ENCODE measurements around the gene LAMA2.

Gene LAMA2

DNA sequence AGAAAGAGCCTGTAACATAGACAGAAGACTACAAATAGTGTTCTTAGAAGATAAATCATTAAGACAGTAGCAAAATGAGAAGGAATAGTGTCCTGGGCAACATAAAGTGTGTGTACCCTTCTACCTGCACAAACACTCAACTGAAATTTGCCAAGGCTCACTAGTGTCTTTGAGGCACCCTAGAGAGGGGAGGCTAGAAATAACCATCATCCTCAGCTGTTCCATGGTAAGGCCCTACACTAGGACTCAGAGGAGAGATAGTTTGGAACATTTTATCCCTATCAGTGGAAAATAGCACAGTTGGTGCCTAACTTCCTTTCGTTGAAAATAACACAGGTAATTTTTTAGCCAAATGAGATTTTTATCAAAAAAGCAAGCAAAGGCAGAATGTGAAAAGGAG, 230.7 kb downstream of the LAMA2 start:
- no CpG with 5 or more reads among the region's 1 CpG for WGBS (ENCODE audit: insufficient coverage, insufficient read length)
- DNase-seq (ENCODE audit: low read depth, low spot score): no peak
- no peaks in the 10 kb centered on the region for H3K4me1 ChIP-seq (ENCODE audit: control insufficient read depth, insufficient read depth, low read length)
- no peaks in the 10 kb centered on the region for H3K36me3 ChIP-seq (ENCODE audit: control insufficient read depth, insufficient read depth, low read length)
- H3K9me3 ChIP-seq (ENCODE audit: control insufficient read depth, insufficient read depth, low read length): no peaks in the 10 kb centered on the region
- H3K4me3 ChIP-seq (ENCODE audit: low read length): no peak overlapping the region
- no peak overlapping the region for H3K27ac ChIP-seq (ENCODE audit: low read length)
- no peaks in the 10 kb centered on the region for H3K27me3 ChIP-seq (ENCODE audit: control insufficient read depth, insufficient read depth, low read length)

DNA sequence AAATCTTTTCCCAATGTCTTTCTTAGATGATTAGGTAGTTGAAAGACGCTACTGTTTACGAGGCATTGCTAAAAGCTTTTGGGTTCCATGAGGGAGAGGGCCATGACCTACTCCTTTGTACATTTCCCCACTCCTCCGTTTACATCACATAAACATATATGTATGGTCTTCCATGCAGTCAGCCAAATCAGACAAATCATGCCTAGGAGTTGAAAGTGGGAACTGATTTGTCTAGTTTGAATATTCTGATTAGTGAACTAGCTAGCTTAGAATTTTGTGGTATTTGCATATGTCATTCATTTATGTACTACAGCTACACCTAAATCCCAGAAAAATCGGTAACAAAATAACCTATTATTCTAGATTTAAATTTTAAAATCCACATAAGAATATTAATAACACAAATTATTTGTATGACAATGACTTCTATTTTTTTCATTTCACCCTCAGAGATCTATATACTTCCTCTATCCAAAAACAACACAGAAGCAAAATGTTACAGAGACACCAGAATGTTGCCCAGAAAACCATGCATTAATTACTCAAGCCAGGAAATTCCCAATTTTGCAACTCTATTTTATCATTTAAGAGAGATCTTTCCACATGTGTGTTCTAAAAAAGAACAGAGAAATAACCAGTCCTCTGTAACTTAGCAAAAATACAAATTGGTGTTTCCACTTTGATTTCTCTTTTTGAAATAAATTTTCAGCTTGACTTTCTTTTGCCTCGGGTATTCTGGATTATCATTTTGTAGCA, 231.9 kb downstream of the LAMA2 start:
- no CpG with 5 or more reads among the region's 5 CpGs for WGBS (ENCODE audit: insufficient coverage, insufficient read length)

DNA sequence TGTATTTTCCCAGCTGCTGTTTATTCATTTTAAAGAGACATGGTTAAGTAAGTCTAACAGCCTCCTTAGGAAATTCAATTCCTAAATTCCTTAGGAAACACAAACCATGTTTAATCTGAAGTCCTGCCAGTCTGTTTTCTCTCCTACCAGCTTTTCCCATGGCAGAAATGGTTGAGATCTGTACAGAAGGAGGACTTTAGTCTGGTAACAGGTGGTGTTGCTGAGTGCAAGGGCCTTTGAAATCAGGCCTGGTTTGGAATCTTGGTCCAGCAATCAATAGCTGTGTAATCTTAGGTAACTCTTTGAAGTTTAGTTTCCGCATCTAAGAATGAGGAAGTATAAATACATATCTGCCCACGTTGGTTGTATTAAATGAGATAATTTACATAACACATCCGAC, 232.5 kb downstream of the LAMA2 start:
- WGBS (ENCODE audit: insufficient coverage, insufficient read length): no CpG with 5 or more reads among the region's 3 CpGs
- no peak overlapping the region for H3K4me3 ChIP-seq (ENCODE audit: low read length)
- no peaks in the 10 kb centered on the region for H3K9me3 ChIP-seq (ENCODE audit: control insufficient read depth, insufficient read depth, low read length)
- DNase-seq (ENCODE audit: low read depth, low spot score): no peak
- H3K4me1 ChIP-seq (ENCODE audit: control insufficient read depth, insufficient read depth, low read length): no peaks in the 10 kb centered on the region
- no peaks in the 10 kb centered on the region for H3K36me3 ChIP-seq (ENCODE audit: control insufficient read depth, insufficient read depth, low read length)
- H3K27me3 ChIP-seq (ENCODE audit: control insufficient read depth, insufficient read depth, low read length): no peaks in the 10 kb centered on the region
- H3K27ac ChIP-seq (ENCODE audit: low read length): no peak overlapping the region

More for the DNA sequence above, 231.9 kb downstream of the LAMA2 start:
- H3K4me1 ChIP-seq (ENCODE audit: control insufficient read depth, insufficient read depth, low read length): no peaks in the 10 kb centered on the region
- H3K27me3 ChIP-seq (ENCODE audit: control insufficient read depth, insufficient read depth, low read length): no peaks in the 10 kb centered on the region
- DNase-seq (ENCODE audit: low read depth, low spot score): no peak
- no peak overlapping the region for H3K4me3 ChIP-seq (ENCODE audit: low read length)
- H3K27ac ChIP-seq (ENCODE audit: low read length): no peak overlapping the region
- no peaks in the 10 kb centered on the region for H3K36me3 ChIP-seq (ENCODE audit: control insufficient read depth, insufficient read depth, low read length)
- no peaks in the 10 kb centered on the region for H3K9me3 ChIP-seq (ENCODE audit: control insufficient read depth, insufficient read depth, low read length)

DNA sequence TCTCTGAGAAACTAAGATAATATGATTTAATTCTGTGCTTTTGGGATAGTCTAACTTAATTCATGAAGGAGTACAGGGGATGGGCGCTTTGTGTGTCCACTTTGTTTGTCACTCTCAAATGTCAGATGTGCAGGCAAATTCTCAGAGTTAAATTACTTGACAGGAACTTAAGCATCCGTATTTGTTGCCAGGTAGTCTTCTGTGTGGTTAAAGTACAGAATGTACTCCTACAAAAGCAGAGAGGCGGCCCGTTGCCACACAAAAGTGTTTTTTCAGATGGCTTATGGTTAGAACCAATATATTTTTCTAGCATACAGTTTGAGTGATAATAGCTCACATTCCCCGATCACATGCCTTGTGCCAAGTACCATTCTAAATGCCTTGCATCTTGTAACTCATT, 234.4 kb downstream of the LAMA2 start:
- no peak for DNase-seq (ENCODE audit: low read depth, low spot score)

DNA sequence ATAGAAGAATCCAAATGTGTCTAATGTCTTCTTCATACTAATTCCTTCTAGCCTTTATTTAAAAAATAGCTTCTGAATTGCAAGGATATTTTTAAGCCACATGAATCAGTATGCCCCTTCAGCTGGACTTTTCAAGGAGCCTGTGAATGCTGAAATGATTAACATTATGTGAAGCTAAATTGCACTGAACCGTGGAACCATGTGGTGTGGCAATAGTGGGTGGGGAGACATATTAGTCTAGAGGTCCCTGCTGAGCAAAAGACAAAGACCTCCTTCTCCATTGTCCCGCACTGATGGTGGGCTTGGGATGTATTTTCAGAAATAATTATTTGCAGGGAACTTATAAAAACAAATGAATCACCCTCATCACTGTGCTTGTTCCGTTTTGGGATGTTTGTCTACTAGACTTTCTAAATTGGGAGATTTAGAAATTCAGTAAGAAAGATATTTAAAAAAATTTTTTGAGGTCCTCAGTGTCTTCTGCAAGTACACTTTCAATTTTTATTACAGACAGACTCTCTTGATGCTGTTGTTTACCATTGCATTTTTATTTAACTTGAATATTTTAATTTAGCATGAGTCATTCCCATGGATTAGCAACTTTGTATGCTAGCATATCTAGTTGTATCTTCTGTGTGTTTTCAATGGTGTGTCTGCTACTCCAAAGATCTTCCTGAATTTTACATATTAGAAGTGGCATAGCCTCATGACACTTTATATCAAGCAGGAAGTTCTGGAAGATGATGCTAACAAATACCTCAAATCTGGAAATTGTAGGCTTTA, 238.1 kb downstream of the LAMA2 start:
- Histone ChIP-seq H3K27me3 (ENCODE audit: control insufficient read depth, insufficient read depth, low read length) (no peaks in the 10 kb centered on the region), H3K27ac (ENCODE audit: low read length) (no peak overlapping the region), H3K9me3 (ENCODE audit: control insufficient read depth, insufficient read depth, low read length) (no peaks in the 10 kb centered on the region), H3K36me3 (ENCODE audit: control insufficient read depth, insufficient read depth, low read length) (no peaks in the 10 kb centered on the region), H3K4me1 (ENCODE audit: control insufficient read depth, insufficient read depth, low read length) (no peaks in the 10 kb centered on the region), H3K4me3 (ENCODE audit: low read length) (no peak overlapping the region)
- DNase-seq (ENCODE audit: low read depth, low spot score): no peak
- no CpG with 5 or more reads among the region's 3 CpGs for WGBS (ENCODE audit: insufficient coverage, insufficient read length)

More for the DNA sequence above, 234.4 kb downstream of the LAMA2 start:
- Histone ChIP-seq H3K4me1 (ENCODE audit: control insufficient read depth, insufficient read depth, low read length) (no peaks in the 10 kb centered on the region), H3K36me3 (ENCODE audit: control insufficient read depth, insufficient read depth, low read length) (no peaks in the 10 kb centered on the region), H3K4me3 (ENCODE audit: low read length) (no peak overlapping the region), H3K9me3 (ENCODE audit: control insufficient read depth, insufficient read depth, low read length) (no peaks in the 10 kb centered on the region), H3K27me3 (ENCODE audit: control insufficient read depth, insufficient read depth, low read length) (no peaks in the 10 kb centered on the region), H3K27ac (ENCODE audit: low read length) (no peak overlapping the region)
- no CpG with 5 or more reads among the region's 5 CpGs for WGBS (ENCODE audit: insufficient coverage, insufficient read length)

DNA sequence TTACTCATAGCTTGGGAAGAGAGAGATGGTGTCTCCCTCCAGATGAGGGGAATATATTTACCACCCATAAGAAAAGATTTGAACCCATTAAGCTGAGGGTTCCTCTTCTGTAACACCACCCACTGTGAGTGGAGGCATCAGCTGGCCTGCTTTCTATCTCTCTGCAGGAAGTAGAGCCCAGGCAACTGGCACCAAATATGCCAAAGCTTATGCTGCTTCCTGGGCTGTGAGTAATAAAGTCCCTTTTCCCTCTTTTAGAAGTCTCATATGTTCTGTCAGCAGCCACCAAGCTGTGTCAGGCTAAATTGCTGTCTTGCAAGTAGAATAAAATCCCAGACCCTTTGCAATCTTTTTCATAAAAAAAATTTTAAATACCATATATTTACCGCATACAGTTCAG, 241.4 kb downstream of the LAMA2 start:
- no peaks in the 10 kb centered on the region for H3K36me3 ChIP-seq (ENCODE audit: control insufficient read depth, insufficient read depth, low read length)
- H3K27ac ChIP-seq (ENCODE audit: low read length): no peak overlapping the region
- 100% methylated on average over 1 of the region's 1 CpG for WGBS (ENCODE audit: insufficient coverage, insufficient read length)
- H3K27me3 ChIP-seq (ENCODE audit: control insufficient read depth, insufficient read depth, low read length): no peaks in the 10 kb centered on the region
- H3K4me3 ChIP-seq (ENCODE audit: low read length): no peak overlapping the region
- DNase-seq (ENCODE audit: low read depth, low spot score): no peak
- no peaks in the 10 kb centered on the region for H3K4me1 ChIP-seq (ENCODE audit: control insufficient read depth, insufficient read depth, low read length)
- H3K9me3 ChIP-seq (ENCODE audit: control insufficient read depth, insufficient read depth, low read length): no peaks in the 10 kb centered on the region

DNA sequence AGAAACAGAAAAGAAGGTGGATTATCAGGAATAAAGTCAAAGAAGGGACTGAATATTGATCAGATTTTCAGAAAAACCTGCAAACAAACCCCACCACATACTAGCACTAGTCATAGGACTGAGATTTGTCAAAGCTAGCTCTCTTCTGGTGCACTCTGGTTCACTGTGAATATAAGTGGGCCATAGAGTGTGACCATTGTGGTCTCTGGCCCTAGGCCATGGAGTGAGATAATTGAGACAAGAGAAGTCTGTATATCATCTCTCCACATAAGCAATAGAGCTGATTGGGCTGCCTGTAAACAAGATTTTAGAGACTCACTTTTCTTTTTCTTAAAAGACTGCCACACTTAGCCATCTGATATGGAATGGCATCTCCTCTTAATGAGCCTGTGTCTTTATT, 247.2 kb downstream of the LAMA2 start:
- no peaks in the 10 kb centered on the region for H3K9me3 ChIP-seq (ENCODE audit: control insufficient read depth, insufficient read depth, low read length)
- DNase-seq (ENCODE audit: low read depth, low spot score): no peak
- H3K27me3 ChIP-seq (ENCODE audit: control insufficient read depth, insufficient read depth, low read length): no peaks in the 10 kb centered on the region
- H3K4me1 ChIP-seq (ENCODE audit: control insufficient read depth, insufficient read depth, low read length): no peaks in the 10 kb centered on the region
- H3K36me3 ChIP-seq (ENCODE audit: control insufficient read depth, insufficient read depth, low read length): no peaks in the 10 kb centered on the region
- H3K27ac ChIP-seq (ENCODE audit: low read length): no peak overlapping the region
- H3K4me3 ChIP-seq (ENCODE audit: low read length): no peak overlapping the region

DNA sequence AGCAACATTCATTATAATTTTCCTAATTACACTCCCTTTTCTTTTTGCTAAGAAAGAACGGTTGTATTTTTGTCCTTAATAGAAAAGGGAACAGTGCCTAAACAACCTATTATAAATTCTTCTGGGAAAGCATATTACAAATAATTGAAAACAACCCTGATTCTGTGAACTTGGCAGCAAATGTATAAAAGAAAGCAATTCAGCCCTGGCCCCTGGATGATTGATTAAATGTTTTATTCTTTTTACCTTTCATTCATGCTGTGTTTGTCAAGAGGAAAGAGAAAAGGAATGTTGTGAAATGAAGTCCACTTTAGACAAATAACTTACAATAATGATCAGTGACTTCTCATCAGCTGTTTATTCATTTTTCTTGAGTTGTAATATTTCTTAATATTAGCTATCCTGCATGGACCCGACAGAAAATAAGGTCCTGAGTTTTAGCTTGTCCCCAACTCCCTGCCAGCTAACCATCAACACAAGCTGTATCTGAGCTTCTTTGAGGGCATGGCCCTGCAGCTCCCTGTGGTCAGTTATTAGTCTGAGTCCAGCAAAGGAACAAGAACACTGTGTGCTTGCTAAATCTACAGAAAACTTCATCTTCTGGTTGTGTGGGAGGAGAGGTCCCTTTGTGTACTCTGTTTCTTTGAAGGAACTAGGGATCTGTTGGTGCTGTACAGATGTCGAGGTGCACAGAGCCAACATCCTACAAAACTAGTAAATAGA, 248.2 kb downstream of the LAMA2 start:
- Histone ChIP-seq H3K4me1 (ENCODE audit: control insufficient read depth, insufficient read depth, low read length) (no peaks in the 10 kb centered on the region), H3K36me3 (ENCODE audit: control insufficient read depth, insufficient read depth, low read length) (no peaks in the 10 kb centered on the region), H3K4me3 (ENCODE audit: low read length) (no peak overlapping the region), H3K9me3 (ENCODE audit: control insufficient read depth, insufficient read depth, low read length) (no peaks in the 10 kb centered on the region), H3K27ac (ENCODE audit: low read length) (no peak overlapping the region), H3K27me3 (ENCODE audit: control insufficient read depth, insufficient read depth, low read length) (no peaks in the 10 kb centered on the region)
- no peak for DNase-seq (ENCODE audit: low read depth, low spot score)
- no CpG with 5 or more reads among the region's 3 CpGs for WGBS (ENCODE audit: insufficient coverage, insufficient read length)

DNA sequence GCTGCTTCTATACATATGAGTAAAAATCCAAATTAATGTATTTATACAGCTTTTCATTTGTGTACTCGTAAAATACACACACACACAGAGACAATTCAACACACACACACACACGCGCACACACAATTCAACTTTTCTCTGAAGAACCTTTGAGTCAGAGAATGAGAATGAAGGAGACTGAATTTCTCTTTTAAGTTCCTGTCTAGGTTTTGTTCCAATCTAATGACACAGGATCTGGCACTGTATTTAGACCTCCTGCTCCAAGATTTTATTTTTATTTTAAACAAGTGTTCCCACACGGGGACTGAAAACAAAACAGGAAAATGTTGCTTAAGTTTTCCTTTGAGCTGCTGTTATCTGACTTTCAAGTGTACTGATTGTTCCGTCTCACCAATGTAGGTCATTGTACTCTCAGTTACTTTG, 250.8 kb downstream of the LAMA2 start:
- no peak for DNase-seq (ENCODE audit: low read depth, low spot score)
- Histone ChIP-seq H3K36me3 (ENCODE audit: control insufficient read depth, insufficient read depth, low read length) (no peaks in the 10 kb centered on the region), H3K27ac (ENCODE audit: low read length) (no peak overlapping the region), H3K4me1 (ENCODE audit: control insufficient read depth, insufficient read depth, low read length) (no peaks in the 10 kb centered on the region), H3K4me3 (ENCODE audit: low read length) (no peak overlapping the region), H3K27me3 (ENCODE audit: control insufficient read depth, insufficient read depth, low read length) (no peaks in the 10 kb centered on the region), H3K9me3 (ENCODE audit: control insufficient read depth, insufficient read depth, low read length) (no peaks in the 10 kb centered on the region)
- no CpG with 5 or more reads among the region's 5 CpGs for WGBS (ENCODE audit: insufficient coverage, insufficient read length)

DNA sequence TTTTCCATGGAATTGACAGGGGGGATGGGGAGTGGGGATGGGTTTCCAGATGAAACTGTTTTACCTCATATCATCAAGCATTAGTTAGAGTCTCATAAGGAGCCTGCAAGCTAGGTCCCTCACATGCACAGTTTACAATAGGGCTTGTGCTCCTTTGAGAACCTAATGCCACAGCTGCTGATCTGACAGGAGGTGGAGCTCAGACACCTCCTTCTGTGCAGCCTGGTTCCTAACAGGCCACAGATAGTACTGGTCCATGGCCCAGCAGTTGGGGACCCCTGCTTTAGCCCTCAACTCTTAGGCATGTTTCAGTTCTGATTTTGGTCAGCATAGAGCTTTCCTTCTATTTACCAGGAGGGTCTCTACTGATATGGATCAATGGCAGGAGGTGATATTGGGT, 251.6 kb downstream of the LAMA2 start:
- H3K4me3 ChIP-seq (ENCODE audit: low read length): no peak overlapping the region
- DNase-seq (ENCODE audit: low read depth, low spot score): no peak
- H3K4me1 ChIP-seq (ENCODE audit: control insufficient read depth, insufficient read depth, low read length): no peaks in the 10 kb centered on the region
- H3K27me3 ChIP-seq (ENCODE audit: control insufficient read depth, insufficient read depth, low read length): no peaks in the 10 kb centered on the region
- H3K9me3 ChIP-seq (ENCODE audit: control insufficient read depth, insufficient read depth, low read length): no peaks in the 10 kb centered on the region
- no peak overlapping the region for H3K27ac ChIP-seq (ENCODE audit: low read length)
- no peaks in the 10 kb centered on the region for H3K36me3 ChIP-seq (ENCODE audit: control insufficient read depth, insufficient read depth, low read length)
